Right hindlimb (tissue), 1 donor: ENCODE data around the gene ARHGEF26.

Source experiments
- DNase-seq: peaks from one replicate; pipeline ENCODE4 v3.0.0-alpha.2; 2018

The ARHGEF26 gene

GRCh38 chr3:154210986-154211385, 89.8 kb downstream of the ARHGEF26 start:
- DNase-seq: no peak

GRCh38 chr3:154214306-154214705, 93.1 kb downstream of the ARHGEF26 start:
- DNase-seq: no peak

GRCh38 chr3:154217671-154218070, 96.5 kb downstream of the ARHGEF26 start:
- no peak for DNase-seq

GRCh38 chr3:154218728-154219127, 97.5 kb downstream of the ARHGEF26 start:
- DNase-seq: no peak

GRCh38 chr3:154220462-154220861, 99.3 kb downstream of the ARHGEF26 start:
- DNase-seq: no peak

GRCh38 chr3:154223519-154223918, 102.3 kb downstream of the ARHGEF26 start:
- DNase-seq: no peak

- no peak for DNase-seq
Observed at GRCh38 chr3:154224366-154224765, 103.2 kb downstream of the ARHGEF26 start.

GRCh38 chr3:154224866-154225265, 103.7 kb downstream of the ARHGEF26 start:
- no peak for DNase-seq

GRCh38 chr3:154225536-154225935, 104.3 kb downstream of the ARHGEF26 start:
- no peak for DNase-seq

- no peak for DNase-seq
Observed at GRCh38 chr3:154227531-154227930, 106.3 kb downstream of the ARHGEF26 start.

- DNase-seq: no peak
Observed at GRCh38 chr3:154228561-154229216, 107.5 kb downstream of the ARHGEF26 start.

- DNase-seq: no peak
Observed at GRCh38 chr3:154229217-154229590, 108.0 kb downstream of the ARHGEF26 start.

- no peak for DNase-seq
Observed at GRCh38 chr3:154235330-154235729, 114.1 kb downstream of the ARHGEF26 start.

GRCh38 chr3:154236331-154236730, 115.1 kb downstream of the ARHGEF26 start:
- no peak for DNase-seq

GRCh38 chr3:154240235-154240634, 119.0 kb downstream of the ARHGEF26 start:
- no peak for DNase-seq

- DNase-seq: no peak
Observed at GRCh38 chr3:154241496-154241895, 120.3 kb downstream of the ARHGEF26 start.

GRCh38 chr3:154242766-154243165, 121.6 kb downstream of the ARHGEF26 start:
- DNase-seq: no peak

- DNase-seq: no peak
Observed at GRCh38 chr3:154243353-154243752, 122.2 kb downstream of the ARHGEF26 start.

GRCh38 chr3:154244644-154245043, 123.5 kb downstream of the ARHGEF26 start:
- DNase-seq: no peak

- DNase-seq: no peak
Observed at GRCh38 chr3:154247806-154248415, 126.7 kb downstream of the ARHGEF26 start.

GRCh38 chr3:154250291-154250690, 129.1 kb downstream of the ARHGEF26 start:
- DNase-seq: no peak

GRCh38 chr3:154251610-154252009, 130.4 kb downstream of the ARHGEF26 start:
- DNase-seq: no peak

GRCh38 chr3:154252759-154253638, 131.8 kb downstream of the ARHGEF26 start:
- DNase-seq: peak; percentile 90

GRCh38 chr3:154254527-154254926, 133.3 kb downstream of the ARHGEF26 start:
- no peak for DNase-seq
